Activated naive CD8-positive, alpha-beta T cell treated with anti-CD3 and anti-CD28 coated beads for 36 hours (primary cell): ENCODE data around the gene CAPN12. TPM values are rescaled to one million over a fixed set of nuclear protein-coding genes. Genes with fewer than 3 reads are reported as not detected.

Experiments used
- DNase-seq: peaks from one replicate; pipeline ENCODE4 v3.0.0; 2021
- H3K27ac Mint-ChIP-seq: one replicate; pipeline ENCODE4 v1.8.0; 2022; ENCODE audit warnings: mild to moderate bottlenecking, moderate library complexity, mixed read lengths
- H3K27me3 Mint-ChIP-seq: one replicate; pipeline ENCODE4 v1.8.0; 2022; ENCODE audit warnings: mild to moderate bottlenecking, mixed read lengths
- H3K36me3 Mint-ChIP-seq: one replicate; pipeline ENCODE4 v1.8.0; 2021; ENCODE audit warnings: mild to moderate bottlenecking, mixed read lengths
- H3K4me1 Mint-ChIP-seq: one replicate; pipeline ENCODE4 v1.8.0; 2021; ENCODE audit warnings: mixed read lengths
- H3K4me3 Mint-ChIP-seq: one replicate; pipeline ENCODE4 v1.8.0; 2022; ENCODE audit warnings: mild to moderate bottlenecking, moderate library complexity, mixed read lengths
- H3K9me3 Mint-ChIP-seq: one replicate; pipeline ENCODE4 v1.8.0; 2022; ENCODE audit warnings: mixed read lengths
- total RNA-seq, 2 experiments: library from RNA; stranded (reverse); gene quantifications; one replicate each; pipeline ENCODE4 v1.2.3, GENCODE V29; 2021

The CAPN12 gene
- total RNA-seq, 2 experiments from 2014 or later = 3.8 to 3.9 TPM

DNA sequence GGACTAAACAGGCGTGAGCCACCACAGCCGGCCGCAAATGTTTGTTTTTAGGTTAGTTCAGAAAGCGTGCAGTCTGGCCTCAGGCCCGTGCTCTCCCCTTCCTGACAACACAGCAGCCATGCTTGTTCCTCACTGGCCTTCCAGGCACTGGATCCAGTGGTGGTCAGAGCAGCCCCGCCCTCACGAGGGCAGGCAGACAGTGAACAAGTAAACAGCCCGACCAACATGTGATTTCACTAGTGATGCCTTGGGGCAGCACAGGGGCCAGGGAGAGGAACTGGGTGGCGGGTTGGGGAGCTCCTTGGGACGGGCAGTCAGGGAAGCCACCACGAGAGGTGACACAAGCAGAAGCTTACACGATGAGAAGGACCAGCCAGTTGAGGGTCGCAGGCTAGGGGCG lies 40.8 kb downstream of the CAPN12 start:
- DNase-seq = no peak
- Mint-ChIP-seq H3K27me3 (no peaks in the 10 kb centered on the region), H3K4me3 (no peak overlapping the region), H3K27ac (no peak overlapping the region), H3K4me1 (peaks cover 4% of the 10 kb centered on the region), H3K36me3 (peaks cover 2% of the 10 kb centered on the region), H3K9me3 (no peaks in the 10 kb centered on the region)

DNA sequence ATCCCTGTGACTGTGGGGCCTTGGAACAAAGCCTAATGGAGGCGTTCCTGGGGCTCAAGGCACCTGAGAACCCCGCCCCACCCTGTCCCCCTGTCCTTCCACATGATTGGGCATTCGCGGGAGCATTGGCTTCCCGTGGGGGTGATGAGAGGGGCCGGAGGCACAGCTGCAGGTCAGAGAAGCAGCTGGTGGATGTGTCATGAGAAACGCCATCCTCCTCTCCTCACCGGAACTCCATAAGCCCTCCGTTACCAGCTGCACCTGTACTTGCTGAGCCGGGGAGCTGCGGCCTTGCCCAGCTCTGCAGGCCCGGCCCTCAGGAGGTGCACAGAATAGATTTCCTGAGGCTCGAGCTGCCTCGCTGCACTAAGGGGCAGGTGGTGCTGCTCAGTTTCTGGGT lies 42.0 kb downstream of the CAPN12 start:
- Mint-ChIP-seq H3K4me1 (peaks cover 4% of the 10 kb centered on the region), H3K27me3 (no peaks in the 10 kb centered on the region), H3K36me3 (peaks cover 2% of the 10 kb centered on the region), H3K9me3 (no peaks in the 10 kb centered on the region), H3K27ac (no peak overlapping the region), H3K4me3 (no peak overlapping the region)
- DNase-seq = no peak

DNA sequence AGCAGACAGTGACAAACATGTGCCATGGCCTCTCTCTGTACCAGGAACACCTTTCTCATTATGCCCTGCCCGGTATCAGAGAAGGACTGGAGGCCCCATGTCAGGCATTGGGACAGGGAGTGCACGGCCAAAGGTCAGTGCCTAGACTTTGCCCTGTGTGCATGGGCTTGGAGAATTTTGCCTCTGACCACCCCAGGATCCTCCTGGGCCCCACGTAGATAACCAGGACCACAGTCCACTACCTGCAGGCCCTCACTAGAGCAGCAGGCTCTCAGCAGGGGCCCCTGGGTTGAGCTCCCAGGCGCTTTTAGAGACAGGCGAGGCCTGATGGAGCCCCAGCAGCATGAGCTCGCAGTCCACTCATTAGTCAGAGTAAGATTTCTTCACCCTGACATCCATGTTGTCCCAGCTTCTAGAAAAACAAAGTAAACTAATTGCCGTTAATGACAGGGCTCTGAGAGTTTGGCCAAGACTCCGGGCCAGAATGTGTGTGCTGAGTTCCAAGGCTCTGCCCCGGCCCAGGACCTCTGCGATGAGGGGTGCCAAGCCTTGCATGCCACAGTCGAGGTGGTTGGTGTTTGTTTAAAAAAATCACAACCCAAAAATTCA lies 42.7 kb downstream of the CAPN12 start:
- Mint-ChIP-seq H3K4me1 (peaks cover 4% of the 10 kb centered on the region), H3K27ac (no peak overlapping the region)
- no peak for DNase-seq

DNA sequence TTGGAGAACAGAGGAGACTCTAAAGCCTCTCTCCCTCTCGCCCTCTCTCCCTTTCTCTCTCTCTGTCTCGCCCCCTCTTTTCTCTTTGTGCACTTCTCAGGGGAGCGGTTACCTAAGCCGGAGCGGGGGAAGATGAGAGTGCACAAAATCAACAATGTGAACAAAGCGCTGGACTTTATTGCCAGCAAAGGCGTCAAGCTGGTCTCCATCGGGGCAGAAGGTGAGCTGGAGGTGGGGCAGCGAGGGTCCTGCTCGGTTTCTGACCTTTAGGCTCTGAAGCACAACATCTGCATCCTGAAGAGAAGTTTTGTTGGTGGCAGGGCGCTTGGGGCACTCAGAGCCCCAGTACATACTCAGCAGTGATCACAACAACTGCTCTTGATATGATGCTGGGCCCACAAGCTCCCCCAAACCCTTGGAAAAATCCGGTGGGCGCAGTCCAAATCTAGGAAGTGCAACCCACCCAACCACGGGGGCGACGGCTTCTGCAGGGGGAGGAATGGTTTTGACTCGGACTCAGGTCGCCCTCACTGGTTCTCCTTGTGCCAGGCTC lies 43.3 kb downstream of the CAPN12 start:
- no peaks in the 10 kb centered on the region for H3K9me3 Mint-ChIP-seq
- peaks cover 2% of the 10 kb centered on the region for H3K36me3 Mint-ChIP-seq
- no peak overlapping the region for H3K4me3 Mint-ChIP-seq
- DNase-seq = no peak
- H3K27ac Mint-ChIP-seq = no peak overlapping the region
- H3K4me1 Mint-ChIP-seq = peaks cover 4% of the 10 kb centered on the region
- H3K27me3 Mint-ChIP-seq = no peaks in the 10 kb centered on the region

More for the DNA sequence above, 42.7 kb downstream of the CAPN12 start:
- Mint-ChIP-seq H3K9me3 (no peaks in the 10 kb centered on the region), H3K27me3 (no peaks in the 10 kb centered on the region), H3K4me3 (no peak overlapping the region), H3K36me3 (peaks cover 2% of the 10 kb centered on the region)

DNA sequence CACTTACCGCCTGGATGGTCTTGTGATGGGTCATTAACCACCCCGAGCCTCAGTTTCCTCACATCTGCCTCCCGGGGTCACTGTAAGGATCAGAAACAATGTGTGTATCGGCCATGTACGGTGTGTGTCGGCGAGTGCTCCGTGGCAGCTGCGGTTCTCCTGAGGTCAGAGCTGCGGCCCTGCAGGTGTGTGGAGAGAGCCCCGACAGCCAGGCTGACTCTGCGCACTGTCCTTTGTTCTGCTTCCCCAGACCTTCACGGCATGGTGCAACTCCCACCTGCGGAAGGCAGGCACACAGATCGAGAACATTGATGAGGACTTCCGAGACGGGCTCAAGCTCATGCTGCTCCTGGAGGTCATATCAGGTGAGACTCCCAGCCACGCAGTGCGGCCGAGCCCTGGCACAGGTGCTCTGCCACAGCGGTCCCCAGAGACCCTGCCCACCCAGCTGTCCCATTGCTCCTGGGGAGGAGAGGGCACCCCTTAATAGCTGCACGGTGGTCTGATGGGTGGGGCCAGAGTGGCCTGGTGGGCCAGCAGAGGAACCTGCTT lies 43.8 kb downstream of the CAPN12 start:
- Mint-ChIP-seq H3K27me3 (no peaks in the 10 kb centered on the region), H3K4me1 (peaks cover 4% of the 10 kb centered on the region), H3K27ac (no peak overlapping the region), H3K4me3 (no peak overlapping the region), H3K9me3 (no peaks in the 10 kb centered on the region), H3K36me3 (peaks cover 2% of the 10 kb centered on the region)
- DNase-seq = no peak

DNA sequence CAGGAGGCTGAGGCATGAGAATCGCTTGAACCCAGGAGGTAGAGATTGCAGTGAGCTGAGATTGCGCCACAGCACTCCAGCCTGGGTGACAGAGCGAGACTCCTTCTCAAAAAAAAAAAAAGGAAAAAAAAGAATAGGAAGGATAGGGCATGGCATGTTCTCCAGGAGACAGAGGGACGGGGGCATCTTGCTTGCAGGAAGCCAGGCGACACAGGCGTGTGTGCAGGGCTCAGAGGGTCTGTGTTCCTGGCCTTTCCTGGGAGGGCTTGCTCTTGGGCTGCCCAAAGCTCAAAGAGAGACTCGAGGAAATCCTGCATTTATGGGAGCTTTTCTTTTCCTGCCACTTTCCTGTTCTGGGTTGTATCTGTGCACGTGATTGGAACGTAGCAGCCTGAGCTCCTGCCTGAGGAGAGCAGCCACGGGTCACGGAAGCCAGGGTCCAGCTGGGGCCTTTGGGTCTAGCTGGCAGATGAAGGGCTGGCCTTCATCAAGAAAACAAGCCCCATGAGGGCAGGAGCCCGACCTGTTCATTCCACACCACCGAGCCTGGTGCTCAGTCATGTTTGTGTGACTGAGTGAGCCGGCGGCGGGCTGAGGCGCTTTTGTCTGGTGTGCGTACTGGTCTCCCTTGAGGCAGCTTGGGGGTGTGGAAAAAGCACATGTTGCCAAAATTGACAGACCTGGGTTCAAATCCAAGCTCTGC lies 44.5 kb downstream of the CAPN12 start:
- Mint-ChIP-seq H3K9me3 (no peaks in the 10 kb centered on the region), H3K27me3 (no peaks in the 10 kb centered on the region), H3K27ac (no peak overlapping the region), H3K4me1 (peaks cover 4% of the 10 kb centered on the region), H3K4me3 (no peak overlapping the region), H3K36me3 (peaks cover 2% of the 10 kb centered on the region)
- DNase-seq = no peak

DNA sequence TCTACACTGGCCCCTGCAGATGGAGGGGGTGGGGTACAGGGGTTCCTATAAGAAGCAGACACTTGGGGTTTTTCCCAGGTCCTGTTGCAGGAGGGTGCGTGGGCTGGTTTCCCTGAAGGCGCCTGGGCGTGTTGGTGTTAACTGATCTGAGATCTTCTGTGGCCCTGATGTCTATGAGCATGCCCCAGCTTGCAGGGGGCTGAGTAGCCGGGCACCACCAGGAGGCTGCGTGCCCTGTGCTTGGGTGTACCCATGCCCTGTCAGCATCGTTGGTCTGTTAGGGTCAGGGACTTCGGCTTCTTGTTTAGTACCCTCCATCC lies 45.3 kb downstream of the CAPN12 start:
- Mint-ChIP-seq H3K36me3 (peaks cover 4% of the 10 kb centered on the region), H3K9me3 (no peaks in the 10 kb centered on the region), H3K4me3 (no peak overlapping the region), H3K4me1 (peaks cover 4% of the 10 kb centered on the region), H3K27me3 (no peaks in the 10 kb centered on the region), H3K27ac (no peak overlapping the region)
- DNase-seq = no peak

DNA sequence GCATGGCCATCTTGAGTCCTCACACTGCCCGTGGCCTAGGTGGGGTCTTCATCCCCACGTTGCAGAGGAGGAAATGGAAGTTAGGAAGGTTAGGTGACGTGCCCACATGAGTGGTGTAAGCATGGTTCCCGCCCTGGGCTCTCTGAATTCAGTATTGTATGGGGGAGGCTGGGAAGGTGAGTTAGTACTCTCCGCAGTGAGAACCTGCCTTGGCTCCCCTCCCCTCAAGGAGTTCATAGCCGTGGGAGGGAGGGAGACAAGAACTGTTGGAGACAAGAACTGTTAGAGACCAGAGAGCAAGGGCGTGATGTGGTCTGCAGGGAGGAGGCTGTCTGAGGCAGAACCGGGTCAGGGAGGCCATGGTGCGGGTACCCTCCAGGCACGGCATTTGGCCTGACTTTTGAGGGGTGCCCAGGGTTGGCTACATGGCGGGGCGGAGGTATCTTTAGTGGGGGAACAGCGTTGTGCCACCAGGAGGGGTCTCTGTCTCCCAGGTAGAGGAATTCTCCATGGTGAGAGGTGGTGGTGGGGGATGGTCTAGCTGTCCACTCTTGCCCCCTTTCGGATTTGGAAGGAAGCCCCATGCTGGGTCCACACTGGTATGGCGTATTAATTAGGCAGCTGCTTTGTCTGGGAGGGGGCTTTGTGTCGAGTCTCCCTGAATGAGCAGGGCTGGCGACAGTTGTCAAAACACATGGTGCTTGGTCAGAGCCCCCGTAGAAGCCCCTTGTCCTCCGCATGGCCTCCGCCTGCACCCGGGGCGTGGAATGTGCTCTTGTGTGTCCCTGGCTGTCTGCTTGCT lies 45.8 kb downstream of the CAPN12 start:
- Mint-ChIP-seq H3K27me3 (no peaks in the 10 kb centered on the region), H3K4me3 (no peak overlapping the region), H3K27ac (peak overlapping the region; percentile 26), H3K4me1 (peaks cover 8% of the 10 kb centered on the region), H3K9me3 (no peaks in the 10 kb centered on the region), H3K36me3 (peaks cover 4% of the 10 kb centered on the region)
- DNase-seq = no peak

DNA sequence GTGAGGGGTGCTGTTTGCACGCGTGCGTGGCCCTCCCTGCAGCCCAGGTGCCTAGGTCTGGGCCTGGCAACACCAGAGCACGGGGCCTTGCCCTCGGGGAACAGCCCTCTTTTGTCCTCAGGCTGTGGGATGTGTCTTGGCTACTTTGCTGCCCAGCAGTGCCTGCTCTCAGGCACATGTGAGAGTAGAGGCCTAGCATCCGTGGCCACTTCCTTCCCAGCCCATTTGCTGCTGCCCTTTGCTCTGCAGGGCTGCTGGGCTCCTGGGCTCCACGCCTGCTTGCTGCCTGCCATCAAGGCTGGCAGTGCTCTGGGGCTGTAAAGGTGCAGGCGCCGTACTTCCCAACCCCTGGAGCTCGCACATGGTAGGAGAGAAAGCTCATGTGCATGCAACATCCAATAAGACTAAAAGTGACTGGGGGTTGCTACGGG lies 46.6 kb downstream of the CAPN12 start:
- no peak for DNase-seq
- Mint-ChIP-seq H3K4me3 (no peak overlapping the region), H3K36me3 (peaks cover 4% of the 10 kb centered on the region), H3K4me1 (peaks cover 12% of the 10 kb centered on the region), H3K27me3 (no peaks in the 10 kb centered on the region), H3K9me3 (no peaks in the 10 kb centered on the region), H3K27ac (no peak overlapping the region)

DNA sequence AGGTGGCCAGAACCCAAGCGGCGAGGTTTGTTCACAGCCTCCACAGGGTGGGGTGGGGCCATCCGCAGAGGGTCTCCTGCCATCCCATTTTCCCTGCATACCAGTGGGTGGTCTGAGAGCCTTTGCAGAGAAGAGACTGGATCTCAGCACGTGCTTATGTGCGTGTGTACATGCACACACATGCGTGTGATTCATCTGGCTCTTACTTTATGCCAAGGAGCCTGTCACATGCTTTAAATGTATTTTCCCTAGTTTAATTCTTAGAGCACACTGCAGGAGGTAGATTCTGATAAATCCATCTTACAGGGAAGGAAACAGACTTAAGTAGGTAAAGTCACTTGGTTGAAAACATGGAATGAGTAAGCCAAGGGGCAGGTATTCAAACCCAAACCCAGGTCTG lies 47.1 kb downstream of the CAPN12 start:
- Mint-ChIP-seq H3K4me1 (peaks cover 12% of the 10 kb centered on the region), H3K9me3 (no peaks in the 10 kb centered on the region), H3K27ac (no peak overlapping the region), H3K4me3 (no peak overlapping the region), H3K36me3 (peaks cover 4% of the 10 kb centered on the region), H3K27me3 (no peaks in the 10 kb centered on the region)
- DNase-seq = no peak

DNA sequence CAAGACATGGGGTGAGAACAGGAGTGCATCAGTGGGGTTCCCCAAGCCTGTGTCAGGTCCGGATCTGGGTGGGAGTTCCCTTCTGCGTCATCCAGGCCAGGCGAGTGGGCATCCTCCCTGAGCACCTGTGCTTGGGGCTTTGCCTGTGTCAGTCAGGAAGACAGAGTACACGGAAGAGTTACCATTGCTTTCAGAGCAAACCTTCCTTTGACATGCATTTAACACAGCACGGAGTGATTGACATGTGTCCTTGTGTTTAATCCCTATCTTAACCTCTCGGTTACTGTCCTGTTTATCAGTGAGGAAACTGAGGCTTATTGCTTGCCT lies 47.6 kb downstream of the CAPN12 start:
- Mint-ChIP-seq H3K9me3 (no peaks in the 10 kb centered on the region), H3K36me3 (peaks cover 4% of the 10 kb centered on the region), H3K4me1 (peaks cover 12% of the 10 kb centered on the region), H3K27ac (no peak overlapping the region), H3K4me3 (no peak overlapping the region), H3K27me3 (no peaks in the 10 kb centered on the region)
- no peak for DNase-seq

DNA sequence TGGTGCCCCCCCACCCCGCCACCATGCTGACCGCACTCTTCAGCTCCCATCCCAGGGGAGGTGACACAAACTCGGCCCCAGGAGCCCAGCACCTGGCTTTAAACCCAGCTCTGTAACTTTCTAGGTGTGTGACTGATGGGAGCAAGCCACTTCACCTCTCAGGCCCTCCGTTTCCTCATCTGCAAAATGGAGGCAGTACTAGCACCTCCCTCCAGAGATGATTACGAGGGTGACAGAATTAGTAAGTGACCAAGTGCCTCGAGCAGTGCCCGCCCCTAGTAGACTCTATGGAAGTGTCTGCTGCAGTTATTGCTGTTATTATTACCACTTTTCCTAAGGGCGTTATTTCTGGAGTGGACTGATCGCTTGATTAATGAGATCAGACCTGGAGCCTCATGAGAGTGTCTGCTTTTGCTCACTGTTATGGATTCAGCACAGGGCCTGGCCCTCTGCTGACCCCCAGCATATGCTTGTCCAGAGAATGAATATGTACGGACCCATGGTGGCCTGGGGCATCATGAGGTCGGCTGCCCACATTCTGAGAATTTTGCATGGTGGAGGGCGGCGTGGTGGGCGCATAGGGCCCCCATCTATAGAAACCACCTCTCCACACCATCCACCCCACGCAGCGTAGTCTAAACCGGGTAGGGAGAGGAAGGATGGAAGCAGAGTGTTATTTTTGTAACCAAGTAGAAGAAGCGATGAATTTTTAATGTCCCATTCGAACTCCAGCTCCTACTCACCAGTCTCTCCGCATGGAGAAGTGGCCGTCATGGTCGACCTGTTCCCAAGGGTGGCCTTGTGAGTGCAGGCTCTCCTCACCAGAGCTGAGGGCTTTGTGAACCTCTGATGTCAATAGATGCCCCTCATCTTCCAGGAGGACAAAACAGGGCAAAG lies 48.2 kb downstream of the CAPN12 start:
- peaks cover 12% of the 10 kb centered on the region for H3K4me1 Mint-ChIP-seq
- H3K9me3 Mint-ChIP-seq = no peaks in the 10 kb centered on the region
- H3K36me3 Mint-ChIP-seq = peaks cover 4% of the 10 kb centered on the region
- H3K27me3 Mint-ChIP-seq = no peaks in the 10 kb centered on the region
- H3K27ac Mint-ChIP-seq = no peak overlapping the region
- no peak overlapping the region for H3K4me3 Mint-ChIP-seq
- no peak for DNase-seq

DNA sequence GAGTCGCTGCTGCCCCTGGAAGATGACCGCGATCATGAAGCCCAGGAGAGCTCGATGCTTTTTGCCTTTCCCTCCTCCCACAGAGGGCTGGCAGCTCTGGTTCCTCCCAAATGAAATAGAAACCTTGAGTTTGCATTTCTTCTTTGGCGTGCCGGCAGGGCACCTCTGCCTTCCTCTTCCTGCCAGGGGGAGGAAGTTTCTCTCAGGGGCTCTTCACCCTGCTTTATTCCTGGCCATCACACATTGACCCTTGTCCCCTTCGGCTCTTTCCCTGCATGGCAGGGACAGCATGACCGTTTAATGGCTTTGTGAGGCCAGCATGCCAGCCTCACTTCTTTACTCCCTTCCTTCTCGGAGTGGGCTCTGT lies 49.0 kb downstream of the CAPN12 start:
- no peak for DNase-seq
- H3K4me3 Mint-ChIP-seq = no peak overlapping the region
- peaks cover 12% of the 10 kb centered on the region for H3K4me1 Mint-ChIP-seq
- no peak overlapping the region for H3K27ac Mint-ChIP-seq
- no peaks in the 10 kb centered on the region for H3K9me3 Mint-ChIP-seq
- no peaks in the 10 kb centered on the region for H3K27me3 Mint-ChIP-seq
- peaks cover 2% of the 10 kb centered on the region for H3K36me3 Mint-ChIP-seq

DNA sequence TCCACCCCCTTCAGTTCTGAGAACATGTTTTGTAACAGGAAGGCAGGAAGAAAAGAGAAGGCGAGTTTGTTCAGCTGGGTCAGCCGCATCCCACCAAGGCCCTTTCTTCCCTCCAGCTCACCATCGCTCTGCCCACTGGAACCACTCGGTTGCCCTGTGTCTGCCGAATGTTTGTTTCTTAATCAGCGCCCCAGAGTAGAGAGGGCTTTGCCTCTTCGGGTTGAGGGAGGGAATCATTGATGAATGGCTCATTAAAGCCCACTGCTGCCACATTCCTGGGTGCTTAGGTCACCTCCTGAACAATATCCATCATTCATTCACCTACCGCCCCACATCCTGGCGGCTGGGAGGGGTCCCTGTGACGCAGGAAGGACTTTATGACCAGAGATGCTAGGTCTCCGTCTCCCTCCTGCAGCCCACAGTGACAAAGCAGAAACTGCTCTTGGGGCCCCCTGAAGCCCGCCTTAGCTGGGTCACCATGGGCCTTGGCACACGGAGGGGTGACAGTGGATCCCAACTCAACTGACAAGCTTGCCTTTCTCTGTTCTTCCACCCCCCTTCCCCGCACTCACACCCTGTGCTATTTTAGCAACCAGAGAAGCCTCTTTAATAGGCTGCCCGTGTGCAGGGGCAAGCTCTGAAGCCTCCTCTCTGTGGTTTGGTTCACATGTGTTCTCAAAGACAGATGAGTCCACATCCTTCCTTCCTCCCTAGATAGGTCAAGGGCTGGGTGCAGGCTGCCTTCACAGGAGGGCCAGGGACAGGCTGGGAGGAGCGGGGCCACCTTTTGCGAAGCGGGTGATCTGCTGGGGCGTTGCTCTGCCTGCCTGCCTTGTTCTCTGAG lies 50.7 kb downstream of the CAPN12 start:
- H3K4me1 Mint-ChIP-seq = peaks cover 10% of the 10 kb centered on the region
- H3K36me3 Mint-ChIP-seq = peaks cover 6% of the 10 kb centered on the region
- no peak overlapping the region for H3K4me3 Mint-ChIP-seq
- no peak overlapping the region for H3K27ac Mint-ChIP-seq
- H3K9me3 Mint-ChIP-seq = no peaks in the 10 kb centered on the region
- H3K27me3 Mint-ChIP-seq = no peaks in the 10 kb centered on the region
- DNase-seq = no peak
